ENCODE results near the gene MAN2B1.

DNA sequence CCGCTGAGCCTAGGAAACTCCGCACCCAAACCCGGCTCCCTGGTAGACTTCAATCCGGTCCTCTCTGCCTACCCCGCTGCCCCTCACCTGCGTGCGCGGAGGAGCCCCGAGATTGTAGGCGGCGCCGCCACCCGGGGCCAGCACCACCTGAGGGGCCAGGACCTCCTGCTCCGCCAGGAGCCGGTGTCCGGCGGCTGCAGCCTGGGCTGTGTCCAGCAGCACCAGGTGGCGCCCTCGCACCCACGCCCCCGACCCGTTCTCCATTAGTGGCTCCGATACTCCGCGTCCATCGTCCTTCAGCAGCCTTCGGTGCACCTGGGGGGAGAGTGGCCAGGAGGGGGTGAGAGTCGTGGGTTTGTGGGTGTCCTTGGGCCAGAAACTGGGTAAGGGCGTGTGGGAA, 18.5 kb downstream of the MAN2B1 start:
- no peak for TF ChIP-seq EZH2phosphoT487 (IDR thresholded peaks at IDR 0.05; ENCODE audit: low read depth)
- TF ChIP-seq, protein P1, sequence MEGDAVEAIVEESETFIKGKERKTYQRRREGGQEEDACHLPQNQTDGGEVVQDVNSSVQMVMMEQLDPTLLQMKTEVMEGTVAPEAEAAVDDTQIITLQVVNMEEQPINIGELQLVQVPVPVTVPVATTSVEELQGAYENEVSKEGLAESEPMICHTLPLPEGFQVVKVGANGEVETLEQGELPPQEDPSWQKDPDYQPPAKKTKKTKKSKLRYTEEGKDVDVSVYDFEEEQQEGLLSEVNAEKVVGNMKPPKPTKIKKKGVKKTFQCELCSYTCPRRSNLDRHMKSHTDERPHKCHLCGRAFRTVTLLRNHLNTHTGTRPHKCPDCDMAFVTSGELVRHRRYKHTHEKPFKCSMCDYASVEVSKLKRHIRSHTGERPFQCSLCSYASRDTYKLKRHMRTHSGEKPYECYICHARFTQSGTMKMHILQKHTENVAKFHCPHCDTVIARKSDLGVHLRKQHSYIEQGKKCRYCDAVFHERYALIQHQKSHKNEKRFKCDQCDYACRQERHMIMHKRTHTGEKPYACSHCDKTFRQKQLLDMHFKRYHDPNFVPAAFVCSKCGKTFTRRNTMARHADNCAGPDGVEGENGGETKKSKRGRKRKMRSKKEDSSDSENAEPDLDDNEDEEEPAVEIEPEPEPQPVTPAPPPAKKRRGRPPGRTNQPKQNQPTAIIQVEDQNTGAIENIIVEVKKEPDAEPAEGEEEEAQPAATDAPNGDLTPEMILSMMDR (IDR thresholded peaks at IDR 0.05; ENCODE audit: low read depth, low read length) = no peak
